Neutrophil (primary cell): ENCODE data around the gene GPR18.
A peak's percentile ranks its signal among the peaks of the same experiment; 100 is the strongest.

Source experiments
- H3K27ac ChIP-seq: fragments of 200-600 bp; sonication (generic); 2 replicates; pipeline ENCODE4 v1.5.1; 2016; ENCODE audit warnings: mild to moderate bottlenecking, moderate library complexity
- H3K27me3 ChIP-seq: fragments of 200-600 bp; sonication (generic); 2 replicates; pipeline ENCODE4 v1.6.0; 2016; ENCODE audit warnings: mild to moderate bottlenecking
- H3K36me3 ChIP-seq: fragments of 200-600 bp; sonication (generic); 2 replicates; pipeline ENCODE4 v1.5.1; 2017
- H3K4me1 ChIP-seq, 2 experiments: fragments of 200-600 bp in 1 of 2; sonication (generic) in 1 of 2; 1 replicate in 1 of 2; 2 replicates in 1 of 2; pipeline versions ENCODE4 v1.5.1 to v1.6.1; 2013 to 2016; ENCODE audit warnings: low read depth in 1 of 2, low read length in 1 of 2, mild to moderate bottlenecking in 1 of 2, moderate library complexity in 1 of 2; ENCODE audit not compliant: control insufficient read depth in 1 of 2, insufficient read depth in 1 of 2
- H3K4me3 ChIP-seq, 2 experiments: fragments of 200-600 bp in 1 of 2; sonication (generic) in 1 of 2; 1 replicate in 1 of 2; 2 replicates in 1 of 2; pipeline ENCODE4 v1.5.1; 2013 to 2016; ENCODE audit warnings: low read depth in 1 of 2, low read length in 1 of 2, mild to moderate bottlenecking in 1 of 2, moderate library complexity in 1 of 2
- H3K9me3 ChIP-seq: fragments of 200-600 bp; sonication (generic); 2 replicates; pipeline ENCODE4 v1.5.1; 2016
- CTCF ChIP-seq: fragments of 200-600 bp; sonication (generic); IDR thresholded peaks from 2 replicates; pipeline ENCODE4 v1.5.1; 2016; ENCODE audit warnings: antibody characterized with exemption

The GPR18 gene

DNA sequence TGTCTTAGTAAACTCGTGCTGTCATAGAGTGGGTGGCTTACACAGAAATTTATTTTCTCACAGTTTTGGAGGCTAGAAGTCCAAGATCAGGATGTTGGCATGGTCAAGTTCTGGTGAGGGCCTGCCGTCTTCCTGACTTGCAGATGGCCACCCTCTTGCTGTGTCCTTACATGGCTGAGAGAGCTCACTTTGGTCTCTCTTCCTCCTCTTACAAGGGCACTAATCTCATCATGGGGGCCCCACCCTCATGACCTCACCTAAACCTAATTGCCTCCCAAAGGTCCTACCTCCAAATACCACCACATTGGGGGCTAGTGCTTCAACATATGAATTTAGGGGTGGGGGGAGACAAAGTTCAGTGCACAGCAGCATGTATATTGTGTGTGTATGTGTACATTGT is 14.3 kb upstream of the GPR18 start:
- Histone ChIP-seq H3K27ac (peak overlapping the region; percentile 72), H3K36me3 (peaks cover 6% of the 10 kb centered on the region), H3K9me3 (no peaks in the 10 kb centered on the region), H3K4me3 (no peak overlapping the region), H3K27me3 (no peaks in the 10 kb centered on the region), H3K4me1 (peaks cover 34 to 35% of the 10 kb centered on the region in 2 experiments)
- no peak for TF ChIP-seq CTCF

GRCh38 chr13:99271249-99271648 is 13.1 kb upstream of the GPR18 start:
- Histone ChIP-seq H3K36me3 (peaks cover 6% of the 10 kb centered on the region), H3K4me3 (no peak overlapping the region), H3K27me3 (no peaks in the 10 kb centered on the region), H3K27ac (peak overlapping the region; percentile 72), H3K4me1 (peaks cover 22 to 23% of the 10 kb centered on the region in 2 experiments), H3K9me3 (no peaks in the 10 kb centered on the region)
- TF ChIP-seq CTCF, result no peak

- no peaks in the 10 kb centered on the region for H3K27me3 ChIP-seq
- no peaks in the 10 kb centered on the region for H3K9me3 ChIP-seq
- H3K27ac ChIP-seq, result peak overlapping the region; percentile 72
- no peak overlapping the region for H3K4me3 ChIP-seq
- TF ChIP-seq CTCF, result no peak
- H3K36me3 ChIP-seq, result peaks cover 6% of the 10 kb centered on the region
- H3K4me1 ChIP-seq, result peaks cover 19 to 20% of the 10 kb centered on the region in 2 experiments
Observed at GRCh38 chr13:99270518-99270917, 12.3 kb upstream of the GPR18 start.

GRCh38 chr13:99269627-99270241 is 11.6 kb upstream of the GPR18 start:
- H3K9me3 ChIP-seq, result no peaks in the 10 kb centered on the region
- no peaks in the 10 kb centered on the region for H3K27me3 ChIP-seq
- peak; percentile 81 for TF ChIP-seq CTCF
- H3K36me3 ChIP-seq, result peaks cover 6% of the 10 kb centered on the region
- peaks cover 19 to 22% of the 10 kb centered on the region in 2 experiments for H3K4me1 ChIP-seq
- H3K4me3 ChIP-seq, result no peak overlapping the region
- H3K27ac ChIP-seq, result peak overlapping the region; percentile 72

GRCh38 chr13:99268822-99269221 is 10.6 kb upstream of the GPR18 start:
- no peak overlapping the region for H3K27ac ChIP-seq
- no peak for TF ChIP-seq CTCF
- peaks cover 6% of the 10 kb centered on the region for H3K36me3 ChIP-seq
- no peak overlapping the region for H3K4me3 ChIP-seq
- H3K4me1 ChIP-seq, result peaks cover 28 to 31% of the 10 kb centered on the region in 2 experiments
- H3K27me3 ChIP-seq, result no peaks in the 10 kb centered on the region
- no peaks in the 10 kb centered on the region for H3K9me3 ChIP-seq
